22Rv1 (cell line): ENCODE results near the gene IL36A.

Source experiments
- ZFX ChIP-seq: fragments of 450-650 bp; IDR thresholded peaks from 2 replicates; pipeline ENCODE4 v1.6.1; 2017; ENCODE audit warnings: antibody characterized with exemption, borderline replicate concordance
- TF ChIP-seq, protein P1 (sequence below): fragments of 450-650 bp; IDR thresholded peaks from 2 replicates; pipeline ENCODE4 v1.5.1; 2017; ENCODE audit warnings: mild to moderate bottlenecking

DNA sequence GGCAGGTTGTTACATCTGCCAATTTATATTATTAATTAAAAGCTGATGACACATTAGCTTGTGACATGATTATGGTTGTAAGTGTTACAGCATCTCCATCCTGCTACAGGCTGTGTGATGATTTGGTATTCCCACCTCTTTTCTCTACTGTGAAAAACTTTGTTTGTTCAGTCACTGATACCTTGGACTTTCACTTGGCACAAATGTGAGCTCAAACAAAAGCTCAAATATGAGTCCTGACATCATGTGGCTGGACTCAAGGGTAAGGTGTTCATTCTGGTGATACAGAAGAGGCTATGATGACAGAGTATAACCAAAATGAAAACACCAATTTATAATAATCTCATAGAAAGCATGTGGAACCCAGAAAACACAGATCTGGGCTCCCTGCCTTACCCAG, 11.4 kb upstream of the IL36A start:
- TF ChIP-seq, protein P1, sequence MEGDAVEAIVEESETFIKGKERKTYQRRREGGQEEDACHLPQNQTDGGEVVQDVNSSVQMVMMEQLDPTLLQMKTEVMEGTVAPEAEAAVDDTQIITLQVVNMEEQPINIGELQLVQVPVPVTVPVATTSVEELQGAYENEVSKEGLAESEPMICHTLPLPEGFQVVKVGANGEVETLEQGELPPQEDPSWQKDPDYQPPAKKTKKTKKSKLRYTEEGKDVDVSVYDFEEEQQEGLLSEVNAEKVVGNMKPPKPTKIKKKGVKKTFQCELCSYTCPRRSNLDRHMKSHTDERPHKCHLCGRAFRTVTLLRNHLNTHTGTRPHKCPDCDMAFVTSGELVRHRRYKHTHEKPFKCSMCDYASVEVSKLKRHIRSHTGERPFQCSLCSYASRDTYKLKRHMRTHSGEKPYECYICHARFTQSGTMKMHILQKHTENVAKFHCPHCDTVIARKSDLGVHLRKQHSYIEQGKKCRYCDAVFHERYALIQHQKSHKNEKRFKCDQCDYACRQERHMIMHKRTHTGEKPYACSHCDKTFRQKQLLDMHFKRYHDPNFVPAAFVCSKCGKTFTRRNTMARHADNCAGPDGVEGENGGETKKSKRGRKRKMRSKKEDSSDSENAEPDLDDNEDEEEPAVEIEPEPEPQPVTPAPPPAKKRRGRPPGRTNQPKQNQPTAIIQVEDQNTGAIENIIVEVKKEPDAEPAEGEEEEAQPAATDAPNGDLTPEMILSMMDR = no peak
- no peak for TF ChIP-seq ZFX
